HEK293T (cell line): ENCODE measurements around the gene LCE7A.

Experiments
- CTCF ChIA-PET: fragments of 350-600 bp; formaldehyde crosslinking; extraction: SDS; loops from one replicate; lab custom pipeline; 2021; ENCODE audit warnings: antibody characterized with exemption, inconsistent platforms; lab: Yijun Ruan, JAX
- POLR2A ChIA-PET: fragments of 350-600 bp; formaldehyde crosslinking; extraction: SDS; loops from one replicate; lab custom pipeline; 2020; ENCODE audit warnings: antibody characterized with exemption, inconsistent platforms; lab: Yijun Ruan, JAX
- DNase-seq: peaks from one replicate; pipeline ENCODE4 v3.0.0; 2012; ENCODE audit warnings: mixed read lengths; ENCODE audit errors: extremely low spot score
- ARNT ChIP-seq: fragments of 450-650 bp; IDR thresholded peaks from 2 replicates; pipeline ENCODE4 v1.6.1; 2017; ENCODE audit warnings: mild to moderate bottlenecking
- BHLHE40 ChIP-seq: fragments of 450-650 bp; IDR thresholded peaks from 2 replicates; pipeline ENCODE4 v1.6.1; 2016; ENCODE audit warnings: mild to moderate bottlenecking, moderate library complexity, borderline replicate concordance
- CTBP1 ChIP-seq: fragments of 450-650 bp; IDR thresholded peaks from 2 replicates; pipeline ENCODE4 v1.6.1; 2016; ENCODE audit warnings: borderline replicate concordance
- ELF4 ChIP-seq: fragments of 450-650 bp; IDR thresholded peaks from 2 replicates; pipeline ENCODE4 v1.6.1; 2017; ENCODE audit warnings: antibody characterized with exemption
- FOXA1 ChIP-seq: fragments of 450-650 bp; IDR thresholded peaks from 2 replicates; pipeline ENCODE4 v1.6.1; 2016; ENCODE audit warnings: mild to moderate bottlenecking
- FOXK2 ChIP-seq: fragments of 450-650 bp; IDR thresholded peaks from 2 replicates; pipeline ENCODE4 v1.6.1; 2016; ENCODE audit warnings: mild to moderate bottlenecking
- FOXM1 ChIP-seq: fragments of 450-650 bp; IDR thresholded peaks from 2 replicates; pipeline ENCODE4 v1.6.1; 2017; ENCODE audit warnings: mild to moderate bottlenecking, borderline replicate concordance
- HDGF ChIP-seq: fragments of 450-650 bp; IDR thresholded peaks from 2 replicates; pipeline ENCODE4 v1.6.1; 2017; ENCODE audit warnings: antibody characterized with exemption, borderline replicate concordance
- L3MBTL2 ChIP-seq: fragments of 450-650 bp; conservative IDR thresholded peaks from 2 replicates; pipeline ENCODE4 v1.6.1; 2016; ENCODE audit warnings: mild to moderate bottlenecking
- LEF1 ChIP-seq: fragments of 450-650 bp; IDR thresholded peaks from 2 replicates; pipeline ENCODE4 v1.6.1; 2017; ENCODE audit warnings: mild to moderate bottlenecking, borderline replicate concordance
- NFRKB ChIP-seq: fragments of 450-650 bp; IDR thresholded peaks from 2 replicates; pipeline ENCODE4 v1.6.1; 2016; ENCODE audit warnings: mild to moderate bottlenecking, moderate library complexity
- PKNOX1 ChIP-seq: fragments of 450-650 bp; IDR thresholded peaks from 2 replicates; pipeline ENCODE4 v1.6.1; 2016
- SP1 ChIP-seq: fragments of 450-650 bp; IDR thresholded peaks from 2 replicates; pipeline ENCODE4 v1.6.1; 2017
- SUZ12 ChIP-seq: fragments of 450-650 bp; IDR thresholded peaks from 2 replicates; pipeline ENCODE4 v1.6.1; 2016; ENCODE audit warnings: mild to moderate bottlenecking
- TARDBP ChIP-seq: fragments of 450-650 bp; IDR thresholded peaks from 2 replicates; pipeline ENCODE4 v1.6.1; 2016
- ZNF384 ChIP-seq: fragments of 450-650 bp; IDR thresholded peaks from 2 replicates; pipeline ENCODE4 v1.6.1; 2016

LCE7A gene

GRCh38 chr1:152884085-152884484 lies 24.3 kb downstream of the LCE7A start:
- TF ChIP-seq SUZ12, result no peak
- no peak for TF ChIP-seq CTBP1
- no peak for TF ChIP-seq FOXK2
- TF ChIP-seq PKNOX1, result no peak
- TF ChIP-seq BHLHE40, result no peak
- TF ChIP-seq NFRKB, result no peak
- no peak for TF ChIP-seq SP1
- TF ChIP-seq FOXM1, result no peak
- no peak for TF ChIP-seq FOXA1
- no peak for TF ChIP-seq ARNT
- no peak for TF ChIP-seq LEF1
- no peak for TF ChIP-seq TARDBP
- POLR2A ChIA-PET, result no interaction called here
- CTCF ChIA-PET, result no interaction called here
- no peak for DNase-seq

- CTCF ChIA-PET, result no interaction called here
- TF ChIP-seq SP1 (no peak), FOXK2 (no peak), CTBP1 (no peak), NFRKB (no peak), SUZ12 (no peak), FOXM1 (no peak)
- POLR2A ChIA-PET, result no interaction called here
- no peak for DNase-seq
These were observed 24.7 kb downstream of the LCE7A start for GRCh38 chr1:152884506-152884905.

GRCh38 chr1:152884966-152885624 lies 25.3 kb downstream of the LCE7A start:
- no peak for DNase-seq
- CTCF ChIA-PET, result no interaction called here
- TF ChIP-seq NFRKB, result no peak
- no peak for TF ChIP-seq CTBP1
- TF ChIP-seq TARDBP, result no peak
- no peak for TF ChIP-seq ARNT
- TF ChIP-seq PKNOX1, result no peak
- TF ChIP-seq BHLHE40, result no peak
- TF ChIP-seq L3MBTL2, result no peak
- no peak for TF ChIP-seq FOXM1
- TF ChIP-seq HDGF, result no peak
- no peak for TF ChIP-seq FOXK2
- no peak for TF ChIP-seq ELF4
- no peak for TF ChIP-seq ZNF384
- no peak for TF ChIP-seq SP1
- TF ChIP-seq FOXA1, result no peak
- POLR2A ChIA-PET, result no interaction called here

GRCh38 chr1:152886085-152886484 lies 26.3 kb downstream of the LCE7A start:
- TF ChIP-seq HDGF (no peak), BHLHE40 (no peak), FOXA1 (no peak), L3MBTL2 (no peak), ARNT (no peak), ZNF384 (no peak), PKNOX1 (no peak)
- POLR2A ChIA-PET, result no interaction called here
- CTCF ChIA-PET, result interaction anchor here (0.9 kb wide), 1 partner anchor 8 kb away, joined by 3 read pairs; the partner anchor contains the start of gene SMCP
- no peak for DNase-seq

- POLR2A ChIA-PET, result no interaction called here
- DNase-seq, result no peak
- CTCF ChIA-PET, result interaction anchor here (0.9 to 1.1 kb wide), 2 partner anchors 9 to 17 kb away, joined by 3 read pairs; partner anchors contain the start of gene SMCP
- no peak for TF ChIP-seq NFRKB
- TF ChIP-seq L3MBTL2, result no peak
- no peak for TF ChIP-seq PKNOX1
- no peak for TF ChIP-seq ELF4
- no peak for TF ChIP-seq CTBP1
- no peak for TF ChIP-seq FOXA1
- no peak for TF ChIP-seq ZNF384
- TF ChIP-seq BHLHE40, result no peak
- TF ChIP-seq SUZ12, result no peak
- TF ChIP-seq SP1, result no peak
- TF ChIP-seq TARDBP, result no peak
- TF ChIP-seq HDGF, result no peak
- TF ChIP-seq LEF1, result no peak
- no peak for TF ChIP-seq ARNT
These were observed 27.1 kb downstream of the LCE7A start for GRCh38 chr1:152886758-152887409.

GRCh38 chr1:152888126-152888525 lies 28.3 kb downstream of the LCE7A start:
- DNase-seq, result no peak
- TF ChIP-seq PKNOX1 (no peak), SP1 (no peak), FOXA1 (no peak), NFRKB (no peak)
- ChIA-PET POLR2A (no interaction called here), CTCF (interaction anchor here (1.1 kb wide), 1 partner anchor 16 kb away, joined by 3 read pairs; no protein-coding TSS in a partner anchor)
